Suppressor macrophage treated with lipopolysaccharide for 1 hour (primary cell): Measurements from ENCODE around the gene KAT7.

Experiments used
- DNase-seq, 3 donors: peaks; one replicate each; pipeline ENCODE4 v3.0.0-alpha.2; 2020 to 2022

Gene KAT7

GRCh38 chr17:49843774-49844350, 55.4 kb downstream of the KAT7 start:
- peak in 1 of 3 donors; percentile 37 for DNase-seq

DNA sequence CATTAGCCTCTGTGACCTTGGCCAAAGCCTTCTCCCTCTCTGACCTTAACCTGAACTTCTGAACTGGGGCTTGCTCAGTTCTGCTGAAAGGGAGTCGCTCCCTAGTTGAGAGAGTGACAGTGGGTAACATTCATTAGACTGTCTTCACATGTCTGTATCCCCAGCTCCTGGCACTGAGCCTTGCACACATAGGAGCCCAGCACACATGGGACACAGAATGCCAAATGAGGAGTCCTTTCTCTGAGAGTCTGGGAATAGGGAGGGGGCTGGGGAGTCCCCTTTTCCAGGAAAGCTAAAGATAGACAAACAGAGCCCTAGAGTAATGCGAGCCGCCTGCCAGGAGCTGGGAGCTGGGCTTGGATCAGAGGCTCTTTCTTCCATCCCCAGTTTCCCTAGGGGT, 56.8 kb downstream of the KAT7 start:
- no peak for DNase-seq

DNA sequence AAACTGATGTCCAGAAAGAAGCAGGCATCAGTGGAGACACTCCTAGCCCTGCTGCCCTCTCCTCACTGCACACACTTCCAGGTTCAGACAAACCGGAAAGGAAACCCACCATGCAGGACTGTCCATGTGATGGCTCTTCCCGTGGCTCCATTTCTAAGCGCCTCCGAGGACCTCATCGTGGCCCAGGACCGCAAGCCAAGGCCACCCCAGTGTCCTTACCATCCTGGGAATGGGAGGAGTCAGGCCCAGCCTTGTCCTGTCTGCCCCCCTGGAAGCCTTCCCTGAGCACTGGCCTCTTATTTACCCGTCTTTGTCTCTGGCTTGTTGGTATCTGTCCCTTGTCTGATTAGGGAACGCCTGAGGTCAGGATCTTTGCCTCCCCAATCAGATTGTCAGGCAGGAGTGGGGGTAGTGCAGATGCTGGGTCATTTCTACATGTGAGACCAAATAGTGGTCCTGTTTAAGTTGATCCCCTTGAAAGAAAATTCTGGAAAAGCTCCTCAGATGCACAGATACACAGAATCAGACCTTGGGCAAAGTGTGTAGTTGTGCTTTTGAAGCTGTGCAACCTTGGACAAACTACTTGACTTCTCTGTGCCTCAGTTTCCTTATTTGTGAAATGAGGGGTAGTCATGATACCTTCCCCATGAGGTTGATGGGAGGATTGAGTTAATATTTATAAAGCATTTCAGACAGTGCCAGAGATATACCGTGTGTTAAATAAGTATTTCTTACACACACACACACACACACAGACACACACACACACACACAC, 58.6 kb downstream of the KAT7 start:
- DNase-seq: no peak

- no peak for DNase-seq
Observed at GRCh38 chr17:49848019-49848473, 59.6 kb downstream of the KAT7 start, which contains the start of gene TAC4. TSS of gene TAC4 (minus strand) at chr17:49848069. CDS start at chr17:49848017, 52 bp downstream.

- no peak for DNase-seq
Observed at GRCh38 chr17:49848739-49849138, 60.3 kb downstream of the KAT7 start.

- no peak for DNase-seq
Observed at GRCh38 chr17:49850218-49850610, 61.7 kb downstream of the KAT7 start.

DNA sequence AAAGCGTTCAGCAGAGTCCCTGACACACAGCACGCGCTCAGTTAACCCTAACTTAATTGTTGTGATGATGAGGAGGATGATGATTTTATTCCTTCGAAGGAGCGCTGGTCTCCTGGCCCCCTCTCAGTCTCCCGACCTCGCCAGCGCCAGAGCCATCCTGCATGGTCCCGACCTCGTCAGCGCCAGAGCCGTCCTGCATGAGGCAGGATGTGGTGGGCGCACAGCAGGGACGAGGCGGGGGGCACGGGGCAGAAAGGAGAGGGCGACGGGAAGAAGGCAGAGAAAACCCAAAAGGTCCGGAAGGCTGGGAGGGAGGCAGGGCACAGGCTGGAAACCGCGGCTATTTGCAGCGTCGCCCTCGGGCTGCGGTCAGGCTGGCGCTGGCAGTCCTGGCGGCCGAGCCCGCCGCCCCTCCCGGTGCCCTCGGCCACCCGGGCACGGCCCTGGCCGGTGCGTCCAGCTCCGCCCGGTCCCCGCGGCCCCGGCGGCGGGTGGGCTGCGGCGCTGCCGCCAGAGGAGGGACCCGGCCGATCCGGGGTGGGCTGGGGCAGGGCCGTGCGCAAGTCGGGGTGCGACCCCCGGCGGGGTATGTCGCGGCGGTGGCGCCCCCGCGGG, 62.4 kb downstream of the KAT7 start:
- peak in 2 of 3 donors; percentile 22 to 55 for DNase-seq

DNA sequence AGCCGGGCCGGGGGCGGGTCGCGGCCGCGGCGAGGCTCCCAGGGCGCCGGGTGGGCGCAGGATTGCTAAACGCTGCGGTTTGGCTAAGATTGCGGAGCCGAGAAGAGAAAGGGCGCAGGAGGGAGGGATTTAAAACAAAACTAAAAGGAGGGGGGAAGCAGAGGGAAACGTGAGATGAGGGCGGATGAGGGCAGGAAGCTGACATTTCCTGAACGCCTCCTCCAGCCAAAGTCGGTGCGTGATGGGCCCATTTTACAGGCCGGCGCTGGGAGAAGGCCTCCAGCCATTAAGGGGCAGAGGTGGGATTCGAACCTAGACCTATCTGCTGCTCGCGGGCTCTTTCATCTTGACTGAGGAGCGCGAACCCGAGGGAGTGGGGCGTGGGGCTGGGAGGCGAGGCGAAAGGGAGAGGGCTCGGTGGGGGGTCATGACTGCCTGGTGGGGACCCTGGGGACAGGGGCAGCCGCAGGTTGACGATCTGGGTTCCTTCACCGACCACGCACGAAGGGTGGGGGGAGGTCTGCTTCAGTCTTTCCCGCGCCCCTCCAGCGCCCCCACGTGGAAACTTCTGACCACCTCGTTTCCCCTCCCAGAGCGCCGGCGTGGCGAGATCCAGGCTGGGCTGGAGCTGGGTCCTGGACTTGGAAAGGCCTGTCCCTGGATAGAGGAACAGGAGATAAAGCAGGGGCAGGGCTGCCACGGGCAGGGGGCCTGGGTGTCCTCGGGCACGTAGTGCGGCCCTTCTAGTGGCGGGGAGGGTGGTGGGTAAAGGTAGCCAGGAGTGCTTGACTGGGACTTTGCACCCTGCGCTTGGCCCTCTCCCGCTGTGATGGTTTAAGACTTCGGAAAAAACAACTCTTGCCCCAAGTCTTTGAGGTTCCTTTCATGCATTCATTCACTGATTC, 63.2 kb downstream of the KAT7 start:
- peak; percentile 63 to 85 (median 69) for DNase-seq

GRCh38 chr17:49853470-49854015, 65.1 kb downstream of the KAT7 start:
- no peak for DNase-seq

DNA sequence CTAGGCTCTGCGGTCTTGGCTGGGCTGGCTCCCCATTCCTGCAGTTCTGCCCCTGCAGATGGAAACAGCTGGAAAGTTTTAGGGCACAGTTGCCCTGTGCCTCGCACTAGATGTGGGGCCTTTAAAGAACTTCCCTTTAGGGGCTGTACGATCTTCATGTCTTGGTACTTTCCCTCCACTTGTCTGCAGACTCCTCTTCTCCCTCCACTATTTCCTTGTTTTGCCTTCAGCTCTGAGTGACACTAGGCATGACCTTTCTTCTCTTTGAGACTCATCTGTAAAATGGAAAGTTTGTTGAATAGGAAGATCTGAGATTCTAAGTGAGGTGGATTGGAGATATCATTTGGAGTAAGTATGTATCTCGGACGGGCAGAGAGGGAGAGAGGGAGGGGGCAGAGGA, 65.6 kb downstream of the KAT7 start:
- peak; percentile 44 to 54 (median 52) for DNase-seq

- DNase-seq: peak; percentile 59 to 76 (median 61)
Observed at GRCh38 chr17:49858796-49859195, 70.3 kb downstream of the KAT7 start.

DNA sequence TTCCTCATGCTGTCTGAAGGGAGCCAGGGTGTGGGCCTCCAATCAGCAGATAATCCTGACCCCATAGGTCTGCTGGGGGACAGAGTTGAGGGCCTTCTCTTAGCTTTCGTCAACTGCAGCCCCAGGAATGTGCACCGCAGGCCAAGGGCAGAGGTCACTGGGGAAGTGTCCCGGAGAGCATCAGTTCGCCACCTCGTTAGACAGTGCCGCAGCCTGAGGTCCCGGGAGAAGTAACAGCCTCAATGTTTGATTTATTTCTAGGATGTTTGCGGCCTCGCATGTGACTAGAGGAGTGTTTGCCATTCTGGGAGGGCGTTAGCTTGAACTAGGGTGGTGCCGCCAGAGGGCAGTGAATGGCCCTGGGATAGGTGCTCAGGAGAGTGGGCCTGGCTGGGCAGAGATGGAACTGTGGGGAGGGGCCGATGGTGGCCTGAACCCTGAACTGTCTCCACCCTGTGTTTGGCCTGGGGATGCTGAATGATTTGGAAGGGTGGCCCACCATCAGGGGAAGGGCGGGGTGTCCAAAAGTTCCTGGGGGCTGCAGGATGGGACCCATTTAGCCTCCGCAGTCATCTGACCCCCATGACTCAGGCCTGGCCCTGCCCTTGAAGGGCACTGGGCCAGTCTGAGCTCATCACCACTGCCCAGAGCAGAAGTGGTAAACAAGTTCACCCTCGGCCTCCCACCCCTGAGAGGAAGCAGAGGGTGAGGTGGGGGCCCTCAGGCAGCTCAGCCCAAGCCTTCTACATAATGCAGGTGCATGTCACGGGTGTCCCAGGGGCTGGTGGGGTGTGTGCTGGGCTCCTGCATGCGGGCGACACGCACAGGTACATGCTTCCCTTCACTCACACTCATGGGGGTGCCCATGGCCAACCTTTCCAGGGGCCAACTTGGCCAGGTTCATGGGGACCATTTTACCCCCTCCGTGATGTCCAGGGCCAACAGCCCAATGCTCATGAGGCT, 71.8 kb downstream of the KAT7 start:
- DNase-seq: peak; percentile 44 to 64 (median 58)

DNA sequence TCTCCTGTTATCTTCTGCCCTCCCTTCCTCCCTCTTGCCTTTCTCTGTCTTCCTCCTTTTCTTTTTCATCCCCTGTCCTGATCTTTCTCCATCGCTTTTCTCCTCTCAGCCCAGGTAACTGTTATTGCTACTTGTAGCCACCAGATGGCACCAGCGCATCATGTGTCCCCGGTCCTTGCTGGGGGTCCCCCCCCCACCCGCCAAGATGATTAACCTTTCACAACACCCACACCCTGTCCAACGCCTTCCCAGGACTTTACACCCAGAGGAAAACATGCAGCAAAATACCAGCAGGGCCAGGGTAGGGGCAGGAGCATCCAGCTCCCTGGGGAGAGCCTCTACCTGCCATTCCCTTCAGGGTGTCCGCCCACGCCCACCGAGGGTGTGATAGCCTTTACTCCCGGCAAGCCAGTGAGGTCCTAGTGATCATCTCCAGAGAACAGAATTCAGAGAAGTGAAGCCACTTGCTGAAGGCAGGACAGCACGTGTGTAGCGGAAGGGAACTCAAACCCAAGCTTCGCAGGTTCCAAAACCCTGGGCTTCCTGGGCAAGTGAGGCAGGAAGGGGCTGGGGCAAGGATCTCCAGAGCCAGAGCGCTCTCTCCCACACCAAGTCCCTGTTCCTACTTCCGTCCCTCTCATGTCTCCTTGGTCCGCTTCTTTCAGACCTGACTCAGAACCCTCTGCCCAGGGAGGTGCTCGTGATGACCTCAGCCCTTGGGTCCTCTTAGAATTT, 72.8 kb downstream of the KAT7 start:
- peak; percentile 60 to 81 (median 74) for DNase-seq

GRCh38 chr17:49862781-49863331, 74.4 kb downstream of the KAT7 start:
- no peak for DNase-seq

DNA sequence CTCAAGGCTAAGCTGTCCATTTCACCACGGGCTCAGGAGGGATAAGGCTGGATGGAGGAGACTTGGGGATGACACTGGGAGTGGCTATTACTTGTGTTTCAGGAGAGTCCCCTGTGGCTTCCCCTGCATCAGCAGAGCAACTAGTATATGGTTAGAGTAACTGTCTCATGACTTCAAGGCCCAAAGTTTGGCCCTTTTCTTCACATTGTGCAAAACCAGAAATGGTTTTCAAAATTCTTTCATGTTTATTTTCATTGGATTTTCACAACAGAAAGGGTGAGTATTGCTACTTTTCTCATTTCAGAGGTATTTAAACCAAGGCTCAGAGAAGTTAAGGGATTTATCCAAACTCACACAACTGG, 77.5 kb downstream of the KAT7 start:
- peak; percentile 38 to 51 (median 47) for DNase-seq

GRCh38 chr17:49866882-49867413, 78.5 kb downstream of the KAT7 start:
- DNase-seq: no peak

DNA sequence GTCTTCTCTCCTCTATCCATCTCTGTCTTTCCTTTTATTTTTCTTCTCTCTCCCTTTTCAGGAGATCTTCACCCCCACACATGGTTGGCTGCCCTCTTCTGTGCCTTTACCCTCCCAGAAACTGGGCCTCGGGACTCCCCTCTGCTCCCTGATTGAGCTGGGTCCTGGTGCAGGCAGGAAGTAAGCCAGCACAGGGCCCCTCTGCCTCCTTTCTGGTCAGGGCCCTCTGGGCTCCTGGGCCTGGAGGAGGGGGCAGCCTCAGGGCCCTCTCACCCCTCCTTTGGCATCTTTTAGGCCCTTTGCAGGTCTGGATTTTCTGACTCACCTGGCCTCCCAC, 80.5 kb downstream of the KAT7 start:
- DNase-seq: no peak

- no peak for DNase-seq
Observed at GRCh38 chr17:49870298-49870697, 81.8 kb downstream of the KAT7 start.

DNA sequence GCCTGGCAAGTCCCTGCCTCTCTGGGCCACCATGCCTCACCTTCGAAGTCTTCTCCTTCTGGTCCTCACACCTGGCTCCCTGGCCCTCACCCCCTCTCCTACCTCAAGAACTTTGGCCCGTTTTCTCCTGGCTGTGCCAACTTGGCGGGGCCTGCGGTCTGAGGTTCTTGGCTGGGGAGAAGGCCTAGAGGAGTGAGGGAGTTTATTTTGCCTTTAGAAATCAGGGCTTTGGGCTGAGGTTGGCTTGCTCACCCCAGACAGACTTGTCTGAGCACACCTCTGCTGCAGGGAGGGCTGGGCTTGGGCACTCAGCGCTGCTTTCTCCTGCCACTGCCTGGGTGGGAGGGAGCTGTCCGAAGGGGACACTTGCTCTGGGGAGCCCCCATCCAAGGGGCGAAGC, 82.7 kb downstream of the KAT7 start:
- no peak for DNase-seq

- DNase-seq: peak; percentile 42 to 61 (median 49)
Observed at GRCh38 chr17:49872754-49873377, 84.4 kb downstream of the KAT7 start.
